Anterior cingulate cortex (tissue), 58 donors: ENCODE data around the gene SLC22A17.
A peak's percentile ranks its signal among the peaks of the same experiment; 100 is the strongest.

ENCODE experiments used
- DNase-seq, 58 donors: peaks; one replicate each; lab custom pipeline; 2025; lab: John Stamatoyannopoulos, UW

SLC22A17 gene

GRCh38 chr14:23320584-23321571, 31.8 kb downstream of the SLC22A17 start, which contains the start of gene PABPN1:
Gene PABPN1, plus strand, starts transcription at chr14:23321457. Its CDS starts 13 bp downstream, at chr14:23321470.
- peak; percentile 85 to 100 (median 99) for DNase-seq

- DNase-seq: no peak
These were observed 32.7 kb downstream of the SLC22A17 start for GRCh38 chr14:23319746-23320583.

GRCh38 chr14:23316300-23316699, 36.4 kb downstream of the SLC22A17 start:
- DNase-seq: no peak

GRCh38 chr14:23310546-23310945, 42.1 kb downstream of the SLC22A17 start:
- DNase-seq: no peak

GRCh38 chr14:23308721-23309445, 43.8 kb downstream of the SLC22A17 start:
- DNase-seq: no peak

GRCh38 chr14:23307687-23308644, 44.7 kb downstream of the SLC22A17 start:
- no peak for DNase-seq

- DNase-seq: no peak
These were observed 45.5 kb downstream of the SLC22A17 start for GRCh38 chr14:23307146-23307530.

GRCh38 chr14:23306412-23307145, 46.1 kb downstream of the SLC22A17 start, which contains the start of gene BCL2L2:
Gene BCL2L2, plus strand, starts transcription at chr14:23306833. Its CDS starts 935 bp downstream, at chr14:23307768.
- peak; percentile 31 to 93 (median 88) for DNase-seq

GRCh38 chr14:23302290-23303225, 50.1 kb downstream of the SLC22A17 start, which contains the start of gene PPP1R3E:
Gene PPP1R3E, minus strand, starts transcription at chr14:23302859. Its CDS starts 283 bp downstream, at chr14:23302576.
- DNase-seq: peak in 52 of 58 donors; percentile 28 to 81 (median 64)

- peak in 1 of 58 donors; percentile 86 for DNase-seq
These were observed 50.8 kb downstream of the SLC22A17 start for GRCh38 chr14:23301969-23302289.

- DNase-seq: peak; percentile 90 to 100 (median 98)
These were observed 51.3 kb downstream of the SLC22A17 start for GRCh38 chr14:23301288-23301968.

- peak in 17 of 58 donors; percentile 21 to 68 (median 52) for DNase-seq
These were observed 51.9 kb downstream of the SLC22A17 start for GRCh38 chr14:23300687-23301223.

GRCh38 chr14:23299986-23300686, 52.6 kb downstream of the SLC22A17 start:
- no peak for DNase-seq

- DNase-seq: peak in 13 of 58 donors; percentile 5 to 69 (median 25)
These were observed 53.3 kb downstream of the SLC22A17 start for GRCh38 chr14:23299211-23299957.
